ENCODE results near the gene CRACDL. TPM values are rescaled to one million over a fixed set of nuclear protein-coding genes. Genes with fewer than 3 reads are reported as not detected.
"Not testable (repeated sequence)": the region's sequence is repeated elsewhere in the genome, so short reads cannot be mapped to it uniquely, and the experiment has no call there.

The CRACDL gene
- polyA plus RNA-seq, 2 donors: 9.1 to 15.8 TPM

DNA sequence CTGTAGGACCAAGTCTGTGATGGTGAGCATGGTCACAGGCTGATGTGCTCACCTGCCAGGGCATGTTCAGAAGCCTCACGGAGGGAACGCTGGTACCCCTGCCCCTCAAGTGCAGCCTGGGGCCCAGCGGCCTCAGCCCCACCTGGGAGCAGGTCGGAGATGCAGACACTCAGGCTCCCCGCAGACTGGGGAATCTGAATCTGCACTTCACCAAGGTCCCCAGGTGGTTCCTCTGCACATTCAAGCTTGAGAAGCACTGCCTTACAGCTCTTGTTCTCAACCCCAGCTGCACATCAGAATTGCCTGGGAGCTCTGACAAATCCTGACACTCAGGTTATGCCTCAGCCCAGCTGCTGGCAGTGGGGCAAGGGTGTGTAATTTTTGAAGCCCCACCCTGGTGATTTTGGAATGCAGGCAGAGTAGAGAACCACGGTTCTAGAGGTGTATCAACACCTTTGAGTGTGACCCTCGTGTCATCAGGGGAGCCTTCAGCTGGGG, 54.8 kb downstream of the CRACDL start:
- Histone ChIP-seq H3K9me3 (ENCODE audit: control insufficient read depth in 2 of 2, insufficient read depth in 1 of 2, low read depth in 1 of 2, low read length in 1 of 2) (peaks cover 0 to 3% of the 10 kb centered on the region in 2 donors), H3K27ac (ENCODE audit: low read depth in 2 of 2, low read length in 1 of 2) (peak overlapping the region; percentile 78 to 94), H3K4me1 (ENCODE audit: control insufficient read depth in 2 of 2, insufficient read depth in 2 of 2, low read length in 1 of 2) (peaks cover 8 to 27% of the 10 kb centered on the region in 2 donors), H3K4me3 (ENCODE audit: low read depth in 1 of 2, low read length in 2 of 2) (no peak overlapping the region), H3K27me3 (ENCODE audit: control insufficient read depth in 1 of 2, insufficient read depth in 2 of 2, low read length in 2 of 2) (no peaks in the 10 kb centered on the region), H3K36me3 (ENCODE audit: control insufficient read depth in 2 of 2, insufficient read depth in 2 of 2, low read length in 1 of 2) (no peaks in the 10 kb centered on the region)
- WGBS, 2 donors: 78 to 81% methylated on average over 7 of the region's 7 CpGs

DNA sequence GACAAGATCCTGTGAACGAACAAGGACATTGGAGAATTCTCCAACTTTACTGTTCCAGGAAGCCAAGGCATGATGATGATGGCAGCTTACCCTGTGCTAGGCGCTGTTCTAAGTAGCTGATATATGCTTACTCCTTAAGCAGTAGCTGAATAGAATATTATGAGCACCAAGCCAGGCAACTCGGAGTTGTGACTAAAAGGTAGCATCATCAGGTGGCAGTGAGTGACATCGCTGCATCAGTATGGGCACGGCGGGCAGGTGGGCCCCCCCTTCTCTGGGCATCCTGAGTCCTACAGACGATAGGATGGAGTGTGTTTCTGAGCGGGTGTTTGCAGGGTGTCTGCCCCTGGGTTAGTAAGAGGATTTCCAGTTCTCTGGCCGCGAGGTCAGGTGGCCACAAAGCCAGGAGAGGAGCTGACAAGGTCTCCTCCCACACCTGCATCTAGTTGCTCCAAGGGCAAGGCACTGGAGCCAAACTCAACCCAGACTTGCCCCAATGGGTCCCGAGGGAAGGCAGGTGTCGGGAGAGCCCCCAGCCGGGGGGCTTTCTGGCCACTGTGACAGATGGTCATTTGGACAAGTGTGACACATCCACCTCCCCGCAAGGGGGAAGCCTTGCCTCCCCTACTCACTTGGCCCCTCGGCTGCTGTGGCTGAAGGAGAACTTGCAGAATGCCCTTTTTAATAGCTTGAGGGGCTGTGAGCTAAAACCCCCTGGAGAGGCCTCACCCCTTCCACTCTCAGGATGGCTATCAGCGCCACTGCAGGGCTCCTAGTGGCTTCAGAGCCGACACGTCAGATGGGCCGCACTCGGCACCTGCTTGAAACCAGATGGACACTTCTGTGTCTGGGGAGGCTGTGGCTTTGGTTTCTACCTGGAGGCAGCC, 55.5 kb downstream of the CRACDL start:
- 87 to 89% methylated on average over 20 of the region's 20 CpGs for WGBS, 2 donors
- Histone ChIP-seq H3K27me3 (ENCODE audit: control insufficient read depth in 1 of 2, insufficient read depth in 2 of 2, low read length in 2 of 2) (no peaks in the 10 kb centered on the region), H3K4me1 (ENCODE audit: control insufficient read depth in 2 of 2, insufficient read depth in 2 of 2, low read length in 1 of 2) (peaks cover 8 to 27% of the 10 kb centered on the region in 2 donors), H3K36me3 (ENCODE audit: control insufficient read depth in 2 of 2, insufficient read depth in 2 of 2, low read length in 1 of 2) (no peaks in the 10 kb centered on the region), H3K4me3 (ENCODE audit: low read depth in 1 of 2, low read length in 2 of 2) (no peak overlapping the region), H3K27ac (ENCODE audit: low read depth in 2 of 2, low read length in 1 of 2) (peak overlapping the region; percentile 78 to 94), H3K9me3 (ENCODE audit: control insufficient read depth in 2 of 2, insufficient read depth in 1 of 2, low read depth in 1 of 2, low read length in 1 of 2) (no peaks in the 10 kb centered on the region)

DNA sequence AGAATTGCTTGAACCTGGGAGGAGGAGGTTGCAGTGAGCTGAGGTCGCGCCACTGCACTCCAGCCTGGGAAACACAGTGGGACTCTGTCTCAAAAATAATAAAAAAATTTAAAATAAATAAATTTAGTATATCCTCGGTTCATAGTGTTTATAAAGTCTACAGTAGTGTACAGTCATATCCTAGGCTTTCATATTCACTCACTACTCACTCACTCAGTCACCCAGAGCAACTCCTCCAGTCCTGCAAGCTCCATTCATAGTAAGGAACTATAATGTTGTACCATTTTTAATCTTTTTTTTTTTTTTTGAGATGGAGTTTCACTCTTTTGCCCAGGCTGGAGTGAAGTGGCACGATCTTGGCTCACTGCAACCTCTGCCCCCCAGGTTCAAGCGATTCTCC, 58.4 kb downstream of the CRACDL start:
- not testable (repeated sequence) for H3K27ac ChIP-seq (ENCODE audit: low read depth in 2 of 2, low read length in 1 of 2); H3K9me3 ChIP-seq (ENCODE audit: control insufficient read depth in 2 of 2, insufficient read depth in 1 of 2, low read depth in 1 of 2, low read length in 1 of 2); H3K4me3 ChIP-seq (ENCODE audit: low read depth in 1 of 2, low read length in 2 of 2); H3K36me3 ChIP-seq (ENCODE audit: control insufficient read depth in 2 of 2, insufficient read depth in 2 of 2, low read length in 1 of 2); H3K27me3 ChIP-seq (ENCODE audit: control insufficient read depth in 1 of 2, insufficient read depth in 2 of 2, low read length in 2 of 2)
- 89 to 93% methylated on average over 5 of the region's 5 CpGs for WGBS, 2 donors
- H3K4me1 ChIP-seq (ENCODE audit: control insufficient read depth in 2 of 2, insufficient read depth in 2 of 2, low read length in 1 of 2): peaks cover 0 to 22% of the 10 kb centered on the region in 2 donors

- H3K9me3 ChIP-seq (ENCODE audit: control insufficient read depth in 2 of 2, insufficient read depth in 1 of 2, low read depth in 1 of 2, low read length in 1 of 2): no peaks in the 10 kb centered on the region
- WGBS, 2 donors: 53 to 76% methylated on average over 3 of the region's 3 CpGs
- no peak overlapping the region for H3K27ac ChIP-seq (ENCODE audit: low read depth in 2 of 2, low read length in 1 of 2)
- no peaks in the 10 kb centered on the region for H3K27me3 ChIP-seq (ENCODE audit: control insufficient read depth in 1 of 2, insufficient read depth in 2 of 2, low read length in 2 of 2)
- peaks cover 0 to 21% of the 10 kb centered on the region in 2 donors for H3K4me1 ChIP-seq (ENCODE audit: control insufficient read depth in 2 of 2, insufficient read depth in 2 of 2, low read length in 1 of 2)
- no peaks in the 10 kb centered on the region for H3K36me3 ChIP-seq (ENCODE audit: control insufficient read depth in 2 of 2, insufficient read depth in 2 of 2, low read length in 1 of 2)
- no peak overlapping the region for H3K4me3 ChIP-seq (ENCODE audit: low read depth in 1 of 2, low read length in 2 of 2)
Observed at GRCh38 chr2:98876741-98877140, 59.3 kb downstream of the CRACDL start.

- no peaks in the 10 kb centered on the region for H3K27me3 ChIP-seq (ENCODE audit: control insufficient read depth in 1 of 2, insufficient read depth in 2 of 2, low read length in 2 of 2)
- no peaks in the 10 kb centered on the region for H3K9me3 ChIP-seq (ENCODE audit: control insufficient read depth in 2 of 2, insufficient read depth in 1 of 2, low read depth in 1 of 2, low read length in 1 of 2)
- H3K4me1 ChIP-seq (ENCODE audit: control insufficient read depth in 2 of 2, insufficient read depth in 2 of 2, low read length in 1 of 2): peaks cover 0 to 15% of the 10 kb centered on the region in 2 donors
- H3K27ac ChIP-seq (ENCODE audit: low read depth in 2 of 2, low read length in 1 of 2): no peak overlapping the region
- WGBS, 2 donors: 76 to 85% methylated on average over 4 of the region's 4 CpGs
- no peaks in the 10 kb centered on the region for H3K36me3 ChIP-seq (ENCODE audit: control insufficient read depth in 2 of 2, insufficient read depth in 2 of 2, low read length in 1 of 2)
- H3K4me3 ChIP-seq (ENCODE audit: low read depth in 1 of 2, low read length in 2 of 2): no peak overlapping the region
Observed at GRCh38 chr2:98875746-98876145, 60.3 kb downstream of the CRACDL start.

- no peak overlapping the region for H3K4me3 ChIP-seq (ENCODE audit: low read depth in 1 of 2, low read length in 2 of 2)
- WGBS, 2 donors: 81 to 84% methylated on average over 14 of the region's 14 CpGs
- no peaks in the 10 kb centered on the region for H3K36me3 ChIP-seq (ENCODE audit: control insufficient read depth in 2 of 2, insufficient read depth in 2 of 2, low read length in 1 of 2)
- H3K27ac ChIP-seq (ENCODE audit: low read depth in 2 of 2, low read length in 1 of 2): no peak overlapping the region
- H3K27me3 ChIP-seq (ENCODE audit: control insufficient read depth in 1 of 2, insufficient read depth in 2 of 2, low read length in 2 of 2): no peaks in the 10 kb centered on the region
- H3K9me3 ChIP-seq (ENCODE audit: control insufficient read depth in 2 of 2, insufficient read depth in 1 of 2, low read depth in 1 of 2, low read length in 1 of 2): no peaks in the 10 kb centered on the region
- H3K4me1 ChIP-seq (ENCODE audit: control insufficient read depth in 2 of 2, insufficient read depth in 2 of 2, low read length in 1 of 2): peaks cover 2 to 15% of the 10 kb centered on the region in 2 donors
Observed at GRCh38 chr2:98875081-98875728, 60.8 kb downstream of the CRACDL start.

DNA sequence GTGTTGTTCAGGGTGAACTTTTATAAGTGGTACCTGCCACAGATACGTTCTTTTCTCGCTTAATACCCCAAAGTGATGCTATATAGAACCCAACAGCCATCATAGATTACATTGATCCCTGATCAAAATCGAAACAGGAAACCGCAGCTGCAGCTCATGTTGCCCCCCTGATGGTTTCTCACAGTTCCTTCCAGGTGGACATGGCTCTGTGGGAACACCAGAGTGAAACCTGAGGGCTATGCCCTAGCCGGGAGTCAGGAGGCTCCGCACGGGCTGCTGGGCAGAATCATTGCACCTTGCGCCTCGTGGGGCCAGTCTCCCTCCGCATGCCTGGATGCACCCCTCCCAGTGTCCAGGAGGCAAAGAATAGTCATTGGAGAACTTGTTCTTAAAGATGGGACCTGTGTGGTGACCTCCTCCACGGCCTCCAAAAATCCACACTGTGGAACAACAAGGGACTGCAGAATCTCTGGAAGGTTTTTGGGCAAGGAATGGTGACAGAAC, 61.8 kb downstream of the CRACDL start:
- H3K4me3 ChIP-seq (ENCODE audit: low read depth in 1 of 2, low read length in 2 of 2): no peak overlapping the region
- no peaks in the 10 kb centered on the region for H3K9me3 ChIP-seq (ENCODE audit: control insufficient read depth in 2 of 2, insufficient read depth in 1 of 2, low read depth in 1 of 2, low read length in 1 of 2)
- H3K27ac ChIP-seq (ENCODE audit: low read depth in 2 of 2, low read length in 1 of 2): no peak overlapping the region
- no peaks in the 10 kb centered on the region for H3K27me3 ChIP-seq (ENCODE audit: control insufficient read depth in 1 of 2, insufficient read depth in 2 of 2, low read length in 2 of 2)
- 88 to 92% methylated on average over 11 of the region's 11 CpGs for WGBS, 2 donors
- H3K36me3 ChIP-seq (ENCODE audit: control insufficient read depth in 2 of 2, insufficient read depth in 2 of 2, low read length in 1 of 2): no peaks in the 10 kb centered on the region
- peaks cover 2 to 18% of the 10 kb centered on the region in 2 donors for H3K4me1 ChIP-seq (ENCODE audit: control insufficient read depth in 2 of 2, insufficient read depth in 2 of 2, low read length in 1 of 2)

GRCh38 chr2:98872526-98872925, 63.5 kb downstream of the CRACDL start:
- H3K9me3 ChIP-seq (ENCODE audit: control insufficient read depth in 2 of 2, insufficient read depth in 1 of 2, low read depth in 1 of 2, low read length in 1 of 2): no peaks in the 10 kb centered on the region
- H3K27ac ChIP-seq (ENCODE audit: low read depth in 2 of 2, low read length in 1 of 2): no peak overlapping the region
- H3K4me3 ChIP-seq (ENCODE audit: low read depth in 1 of 2, low read length in 2 of 2): no peak overlapping the region
- 88 to 91% methylated on average over 10 of the region's 10 CpGs for WGBS, 2 donors
- no peaks in the 10 kb centered on the region for H3K27me3 ChIP-seq (ENCODE audit: control insufficient read depth in 1 of 2, insufficient read depth in 2 of 2, low read length in 2 of 2)
- peaks cover 2 to 20% of the 10 kb centered on the region in 2 donors for H3K4me1 ChIP-seq (ENCODE audit: control insufficient read depth in 2 of 2, insufficient read depth in 2 of 2, low read length in 1 of 2)
- H3K36me3 ChIP-seq (ENCODE audit: control insufficient read depth in 2 of 2, insufficient read depth in 2 of 2, low read length in 1 of 2): no peaks in the 10 kb centered on the region

DNA sequence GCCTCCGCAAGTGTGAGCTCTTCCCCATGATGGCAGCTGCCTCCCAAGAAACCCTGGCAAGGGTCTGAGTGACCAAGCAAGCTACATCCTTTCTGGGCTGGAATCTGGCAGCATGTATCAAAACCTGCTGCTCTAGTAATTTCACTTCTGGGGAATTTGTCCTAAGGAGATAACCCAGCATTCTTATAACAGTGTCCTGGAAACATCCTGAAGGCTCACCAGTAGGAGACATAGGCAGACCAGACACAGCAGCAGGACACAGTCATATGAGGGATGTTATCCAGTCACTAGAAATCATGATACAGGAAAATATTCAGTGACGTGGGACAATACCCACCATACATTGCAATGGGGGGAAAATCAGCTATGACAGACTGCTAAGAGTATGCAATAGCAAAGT, 64.5 kb downstream of the CRACDL start:
- peaks cover 2 to 20% of the 10 kb centered on the region in 2 donors for H3K4me1 ChIP-seq (ENCODE audit: control insufficient read depth in 2 of 2, insufficient read depth in 2 of 2, low read length in 1 of 2)
- 94 to 97% methylated on average over 2 of the region's 2 CpGs for WGBS, 2 donors
- H3K9me3 ChIP-seq (ENCODE audit: control insufficient read depth in 2 of 2, insufficient read depth in 1 of 2, low read depth in 1 of 2, low read length in 1 of 2): no peaks in the 10 kb centered on the region
- H3K27me3 ChIP-seq (ENCODE audit: control insufficient read depth in 1 of 2, insufficient read depth in 2 of 2, low read length in 2 of 2): no peaks in the 10 kb centered on the region
- no peak overlapping the region for H3K27ac ChIP-seq (ENCODE audit: low read depth in 2 of 2, low read length in 1 of 2)
- no peak overlapping the region for H3K4me3 ChIP-seq (ENCODE audit: low read depth in 1 of 2, low read length in 2 of 2)
- no peaks in the 10 kb centered on the region for H3K36me3 ChIP-seq (ENCODE audit: control insufficient read depth in 2 of 2, insufficient read depth in 2 of 2, low read length in 1 of 2)

Data from esophagus (tissue), 2 donors.